ENCODE data around the gene C11orf68. TPM values are rescaled to one million over a fixed set of nuclear protein-coding genes. Genes with fewer than 3 reads are reported as not detected.

C11orf68 gene
- total and polyA plus RNA-seq, 9 of the 15 experiments (the other 6 are each of a cell fraction or from before 2014, with no cell fraction given): 3.6 to 35.9 (median 12.8) TPM

DNA sequence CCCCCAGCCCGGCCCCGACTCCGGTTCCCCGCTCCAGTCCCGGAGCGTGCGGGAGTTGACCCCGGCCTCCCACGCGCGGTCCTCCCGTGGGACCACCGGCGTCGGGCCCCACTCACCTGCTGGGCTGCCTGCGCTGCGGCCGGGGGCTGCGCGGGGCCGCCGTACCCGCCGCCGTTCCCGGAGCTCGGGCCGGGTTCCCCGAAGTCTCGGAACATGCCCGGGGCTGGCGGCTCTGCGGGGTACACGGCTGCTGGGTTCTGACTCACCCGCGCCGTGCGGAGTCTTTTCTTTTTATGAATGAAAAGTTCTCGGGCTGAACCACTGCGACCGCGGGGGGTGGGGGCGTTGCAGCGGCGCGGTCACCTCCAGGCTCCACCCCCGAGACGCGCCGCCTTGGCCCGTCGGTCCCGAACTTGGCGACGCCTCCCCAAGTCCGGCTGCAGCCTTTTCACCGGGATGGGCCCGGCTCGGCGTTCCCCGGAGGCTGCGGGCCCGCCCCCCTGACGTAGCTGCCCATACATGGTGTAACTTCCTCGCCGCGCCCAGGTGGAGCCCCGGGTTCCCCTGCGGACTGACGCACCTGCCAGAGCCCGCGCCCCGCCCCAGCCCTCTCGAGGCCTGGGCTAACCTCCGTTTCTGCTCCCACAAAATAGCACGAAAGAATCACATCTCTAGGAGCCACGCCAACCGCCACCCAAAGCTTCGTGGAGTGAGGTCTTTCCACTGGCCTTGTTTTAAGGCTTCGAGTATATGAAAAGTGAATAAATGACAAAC is 18.6 kb downstream of the C11orf68 start, which contains the start of gene FOSL1 (continued):
- TF ChIP-seq, protein P1, sequence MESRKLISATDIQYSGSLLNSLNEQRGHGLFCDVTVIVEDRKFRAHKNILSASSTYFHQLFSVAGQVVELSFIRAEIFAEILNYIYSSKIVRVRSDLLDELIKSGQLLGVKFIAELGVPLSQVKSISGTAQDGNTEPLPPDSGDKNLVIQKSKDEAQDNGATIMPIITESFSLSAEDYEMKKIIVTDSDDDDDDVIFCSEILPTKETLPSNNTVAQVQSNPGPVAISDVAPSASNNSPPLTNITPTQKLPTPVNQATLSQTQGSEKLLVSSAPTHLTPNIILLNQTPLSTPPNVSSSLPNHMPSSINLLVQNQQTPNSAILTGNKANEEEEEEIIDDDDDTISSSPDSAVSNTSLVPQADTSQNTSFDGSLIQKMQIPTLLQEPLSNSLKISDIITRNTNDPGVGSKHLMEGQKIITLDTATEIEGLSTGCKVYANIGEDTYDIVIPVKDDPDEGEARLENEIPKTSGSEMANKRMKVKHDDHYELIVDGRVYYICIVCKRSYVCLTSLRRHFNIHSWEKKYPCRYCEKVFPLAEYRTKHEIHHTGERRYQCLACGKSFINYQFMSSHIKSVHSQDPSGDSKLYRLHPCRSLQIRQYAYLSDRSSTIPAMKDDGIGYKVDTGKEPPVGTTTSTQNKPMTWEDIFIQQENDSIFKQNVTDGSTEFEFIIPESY (CRISPR knock-in tag; IDR thresholded peaks at IDR 0.05): peak; percentile 45
- TF ChIP-seq NR2F6 (CRISPR knock-in tag; IDR thresholded peaks at IDR 0.05) (no peak), ETV6 (IDR thresholded peaks at IDR 0.05; ENCODE audit: borderline replicate concordance in 1 of 2, low read depth in 2 of 2, low read length in 1 of 2) (no peak), ETV6 (CRISPR knock-in tag; IDR thresholded peaks at IDR 0.05; ENCODE audit: borderline replicate concordance) (peak; percentile 17; the same call in 1 of the 2 replicates), HMG20B (CRISPR knock-in tag; IDR thresholded peaks at IDR 0.05) (no peak), RBFOX2 (IDR thresholded peaks at IDR 0.05; ENCODE audit: low read depth, low read length) (peak; percentile 93), C11orf30 (IDR thresholded peaks at IDR 0.05; ENCODE audit: low read depth) (no peak), MYNN (IDR thresholded peaks at IDR 0.05) (0 out of 2 replicates have a peak, but pooled peaks have one; percentile 23), MYNN (CRISPR knock-in tag; IDR thresholded peaks at IDR 0.05) (no peak), ZBTB7A (IDR thresholded peaks at IDR 0.05; ENCODE audit: borderline replicate concordance, control insufficient read depth, low read depth, low read length) (peak; percentile 83), CXXC5 (CRISPR knock-in tag; IDR thresholded peaks at IDR 0.05) (peak; percentile 93), FOXP1 (CRISPR knock-in tag; IDR thresholded peaks at IDR 0.05) (peak; percentile 74), BMI1 (IDR thresholded peaks at IDR 0.05; ENCODE audit: low read length) (no peak)
- TF ChIP-seq, protein P2, sequence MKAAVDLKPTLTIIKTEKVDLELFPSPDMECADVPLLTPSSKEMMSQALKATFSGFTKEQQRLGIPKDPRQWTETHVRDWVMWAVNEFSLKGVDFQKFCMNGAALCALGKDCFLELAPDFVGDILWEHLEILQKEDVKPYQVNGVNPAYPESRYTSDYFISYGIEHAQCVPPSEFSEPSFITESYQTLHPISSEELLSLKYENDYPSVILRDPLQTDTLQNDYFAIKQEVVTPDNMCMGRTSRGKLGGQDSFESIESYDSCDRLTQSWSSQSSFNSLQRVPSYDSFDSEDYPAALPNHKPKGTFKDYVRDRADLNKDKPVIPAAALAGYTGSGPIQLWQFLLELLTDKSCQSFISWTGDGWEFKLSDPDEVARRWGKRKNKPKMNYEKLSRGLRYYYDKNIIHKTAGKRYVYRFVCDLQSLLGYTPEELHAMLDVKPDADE (conservative IDR thresholded peaks at IDR 0.05; ENCODE audit: control insufficient read depth, low read depth, low read length): peak; percentile 82; the same call in 1 of the 2 replicates
- TF ChIP-seq, protein P3, sequence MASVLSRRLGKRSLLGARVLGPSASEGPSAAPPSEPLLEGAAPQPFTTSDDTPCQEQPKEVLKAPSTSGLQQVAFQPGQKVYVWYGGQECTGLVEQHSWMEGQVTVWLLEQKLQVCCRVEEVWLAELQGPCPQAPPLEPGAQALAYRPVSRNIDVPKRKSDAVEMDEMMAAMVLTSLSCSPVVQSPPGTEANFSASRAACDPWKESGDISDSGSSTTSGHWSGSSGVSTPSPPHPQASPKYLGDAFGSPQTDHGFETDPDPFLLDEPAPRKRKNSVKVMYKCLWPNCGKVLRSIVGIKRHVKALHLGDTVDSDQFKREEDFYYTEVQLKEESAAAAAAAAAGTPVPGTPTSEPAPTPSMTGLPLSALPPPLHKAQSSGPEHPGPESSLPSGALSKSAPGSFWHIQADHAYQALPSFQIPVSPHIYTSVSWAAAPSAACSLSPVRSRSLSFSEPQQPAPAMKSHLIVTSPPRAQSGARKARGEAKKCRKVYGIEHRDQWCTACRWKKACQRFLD (CRISPR knock-in tag; IDR thresholded peaks at IDR 0.05): peak; percentile 68
- TF ChIP-seq, protein P4, sequence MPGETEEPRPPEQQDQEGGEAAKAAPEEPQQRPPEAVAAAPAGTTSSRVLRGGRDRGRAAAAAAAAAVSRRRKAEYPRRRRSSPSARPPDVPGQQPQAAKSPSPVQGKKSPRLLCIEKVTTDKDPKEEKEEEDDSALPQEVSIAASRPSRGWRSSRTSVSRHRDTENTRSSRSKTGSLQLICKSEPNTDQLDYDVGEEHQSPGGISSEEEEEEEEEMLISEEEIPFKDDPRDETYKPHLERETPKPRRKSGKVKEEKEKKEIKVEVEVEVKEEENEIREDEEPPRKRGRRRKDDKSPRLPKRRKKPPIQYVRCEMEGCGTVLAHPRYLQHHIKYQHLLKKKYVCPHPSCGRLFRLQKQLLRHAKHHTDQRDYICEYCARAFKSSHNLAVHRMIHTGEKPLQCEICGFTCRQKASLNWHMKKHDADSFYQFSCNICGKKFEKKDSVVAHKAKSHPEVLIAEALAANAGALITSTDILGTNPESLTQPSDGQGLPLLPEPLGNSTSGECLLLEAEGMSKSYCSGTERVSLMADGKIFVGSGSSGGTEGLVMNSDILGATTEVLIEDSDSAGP (CRISPR knock-in tag; IDR thresholded peaks at IDR 0.05): 0 out of 2 replicates have a peak, but pooled peaks have one; percentile 2
